HL-60 (cell line): ENCODE data around the gene NCMAP.

Experiments used
- DNase-seq, 2 experiments: peaks; one replicate each; pipeline ENCODE4 v3.0.0-alpha.2; 2010 to 2020; ENCODE audit warnings: low read depth in 1 of 2, low spot score in 1 of 2
- H3K27ac ChIP-seq: fragments of 250-450 bp; sonication (Bioruptor Pico); replicated peaks from 2 replicates; pipeline ENCODE4 v1.5.1; 2020; ENCODE audit warnings: mild to moderate bottlenecking, moderate library complexity
- H3K27me3 ChIP-seq: fragments of 250-450 bp; sonication (Bioruptor Pico); 2 replicates; pipeline ENCODE4 v1.5.1; 2021; ENCODE audit warnings: mild to moderate bottlenecking, moderate library complexity; ENCODE audit not compliant: insufficient read depth, poor library complexity, severe bottlenecking
- H3K4me3 ChIP-seq: replicated peaks from 2 replicates; pipeline ENCODE4 v1.5.1; 2011; ENCODE audit warnings: mild to moderate bottlenecking, control low read depth, low read length; ENCODE audit not compliant: insufficient read depth
- GABPA ChIP-seq: IDR thresholded peaks from 2 replicates; pipeline ENCODE4 v1.6.1; 2012; ENCODE audit warnings: low read depth
- POLR2AphosphoS5 ChIP-seq: IDR thresholded peaks from 2 replicates; pipeline ENCODE4 v1.6.1; 2012; ENCODE audit warnings: low read depth
- SPI1 ChIP-seq: IDR thresholded peaks from 2 replicates; pipeline ENCODE4 v1.6.1; 2012; ENCODE audit warnings: low read depth, mild to moderate bottlenecking, borderline replicate concordance
- TF ChIP-seq, protein P1 (sequence below): IDR thresholded peaks from 2 replicates; pipeline ENCODE4 v1.6.1; 2012; ENCODE audit warnings: low read depth; ENCODE audit not compliant: insufficient replicate concordance
- TF ChIP-seq, protein P2 (sequence below): IDR thresholded peaks from one replicate; pipeline ENCODE4 v1.5.1; 2011; ENCODE audit warnings: low read length, control low read depth, inconsistent platforms; ENCODE audit not compliant: insufficient read depth

Gene NCMAP

DNA sequence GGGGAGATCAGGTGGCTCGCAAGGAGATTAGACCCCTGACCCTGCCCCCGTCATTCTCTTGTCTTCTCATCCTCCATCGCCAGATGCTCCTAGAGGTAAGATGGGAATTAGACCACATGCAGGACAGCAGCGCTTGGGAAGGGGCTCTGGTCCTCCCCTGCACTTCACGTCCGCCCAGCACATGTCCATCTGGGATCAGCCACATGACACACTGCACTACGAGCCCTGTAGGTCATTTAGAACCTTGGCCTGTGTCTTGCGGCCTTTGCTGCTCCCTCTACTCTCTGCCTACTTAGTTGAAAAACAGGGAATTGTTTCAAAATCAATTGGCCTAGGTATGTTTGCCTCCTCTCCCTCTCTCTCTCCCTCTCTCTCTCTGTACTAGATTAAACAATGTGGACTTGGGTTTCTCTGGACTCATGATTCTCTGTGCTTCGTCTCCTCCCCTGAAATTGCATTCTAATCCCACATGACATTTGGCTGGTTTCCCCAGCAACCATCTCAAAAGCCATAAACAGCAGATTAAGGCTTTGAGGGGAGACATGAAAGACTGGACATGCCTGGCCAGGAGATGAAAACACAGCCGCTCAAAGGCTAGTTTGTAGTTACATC, 3.8 kb upstream of the NCMAP start:
- no peak overlapping the region for H3K4me3 ChIP-seq
- no peak overlapping the region for H3K27ac ChIP-seq
- no peak for DNase-seq
- no peak for TF ChIP-seq GABPA
- TF ChIP-seq SPI1: no peak
- TF ChIP-seq POLR2AphosphoS5: no peak
- TF ChIP-seq, protein P1, sequence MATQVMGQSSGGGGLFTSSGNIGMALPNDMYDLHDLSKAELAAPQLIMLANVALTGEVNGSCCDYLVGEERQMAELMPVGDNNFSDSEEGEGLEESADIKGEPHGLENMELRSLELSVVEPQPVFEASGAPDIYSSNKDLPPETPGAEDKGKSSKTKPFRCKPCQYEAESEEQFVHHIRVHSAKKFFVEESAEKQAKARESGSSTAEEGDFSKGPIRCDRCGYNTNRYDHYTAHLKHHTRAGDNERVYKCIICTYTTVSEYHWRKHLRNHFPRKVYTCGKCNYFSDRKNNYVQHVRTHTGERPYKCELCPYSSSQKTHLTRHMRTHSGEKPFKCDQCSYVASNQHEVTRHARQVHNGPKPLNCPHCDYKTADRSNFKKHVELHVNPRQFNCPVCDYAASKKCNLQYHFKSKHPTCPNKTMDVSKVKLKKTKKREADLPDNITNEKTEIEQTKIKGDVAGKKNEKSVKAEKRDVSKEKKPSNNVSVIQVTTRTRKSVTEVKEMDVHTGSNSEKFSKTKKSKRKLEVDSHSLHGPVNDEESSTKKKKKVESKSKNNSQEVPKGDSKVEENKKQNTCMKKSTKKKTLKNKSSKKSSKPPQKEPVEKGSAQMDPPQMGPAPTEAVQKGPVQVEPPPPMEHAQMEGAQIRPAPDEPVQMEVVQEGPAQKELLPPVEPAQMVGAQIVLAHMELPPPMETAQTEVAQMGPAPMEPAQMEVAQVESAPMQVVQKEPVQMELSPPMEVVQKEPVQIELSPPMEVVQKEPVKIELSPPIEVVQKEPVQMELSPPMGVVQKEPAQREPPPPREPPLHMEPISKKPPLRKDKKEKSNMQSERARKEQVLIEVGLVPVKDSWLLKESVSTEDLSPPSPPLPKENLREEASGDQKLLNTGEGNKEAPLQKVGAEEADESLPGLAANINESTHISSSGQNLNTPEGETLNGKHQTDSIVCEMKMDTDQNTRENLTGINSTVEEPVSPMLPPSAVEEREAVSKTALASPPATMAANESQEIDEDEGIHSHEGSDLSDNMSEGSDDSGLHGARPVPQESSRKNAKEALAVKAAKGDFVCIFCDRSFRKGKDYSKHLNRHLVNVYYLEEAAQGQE: no peak
- TF ChIP-seq, protein P2, sequence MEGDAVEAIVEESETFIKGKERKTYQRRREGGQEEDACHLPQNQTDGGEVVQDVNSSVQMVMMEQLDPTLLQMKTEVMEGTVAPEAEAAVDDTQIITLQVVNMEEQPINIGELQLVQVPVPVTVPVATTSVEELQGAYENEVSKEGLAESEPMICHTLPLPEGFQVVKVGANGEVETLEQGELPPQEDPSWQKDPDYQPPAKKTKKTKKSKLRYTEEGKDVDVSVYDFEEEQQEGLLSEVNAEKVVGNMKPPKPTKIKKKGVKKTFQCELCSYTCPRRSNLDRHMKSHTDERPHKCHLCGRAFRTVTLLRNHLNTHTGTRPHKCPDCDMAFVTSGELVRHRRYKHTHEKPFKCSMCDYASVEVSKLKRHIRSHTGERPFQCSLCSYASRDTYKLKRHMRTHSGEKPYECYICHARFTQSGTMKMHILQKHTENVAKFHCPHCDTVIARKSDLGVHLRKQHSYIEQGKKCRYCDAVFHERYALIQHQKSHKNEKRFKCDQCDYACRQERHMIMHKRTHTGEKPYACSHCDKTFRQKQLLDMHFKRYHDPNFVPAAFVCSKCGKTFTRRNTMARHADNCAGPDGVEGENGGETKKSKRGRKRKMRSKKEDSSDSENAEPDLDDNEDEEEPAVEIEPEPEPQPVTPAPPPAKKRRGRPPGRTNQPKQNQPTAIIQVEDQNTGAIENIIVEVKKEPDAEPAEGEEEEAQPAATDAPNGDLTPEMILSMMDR: no peak
- H3K27me3 ChIP-seq: peaks cover 29% of the 10 kb centered on the region

DNA sequence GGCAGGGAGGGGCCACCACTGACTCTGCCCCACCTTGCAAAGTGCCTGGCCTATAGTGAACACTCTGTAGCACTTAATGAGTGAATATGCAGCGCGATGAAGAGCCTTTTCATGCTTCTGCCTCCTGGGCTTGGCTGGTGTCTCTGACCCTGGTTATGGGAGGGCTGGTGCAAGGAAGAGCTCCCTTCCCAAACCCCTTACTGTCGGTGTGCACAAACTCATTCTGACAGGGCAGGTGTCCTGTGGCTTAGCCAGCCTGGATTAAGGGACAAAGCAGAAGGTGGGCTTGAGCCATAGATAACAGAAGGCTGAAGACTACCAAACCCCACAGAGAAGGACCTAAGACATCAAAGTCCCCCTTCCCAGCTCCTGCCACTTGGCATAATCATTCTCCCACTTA, 2.0 kb upstream of the NCMAP start:
- DNase-seq: no peak
- no peak overlapping the region for H3K4me3 ChIP-seq
- H3K27ac ChIP-seq: no peak overlapping the region
- TF ChIP-seq POLR2AphosphoS5 (no peak), GABPA (no peak), SPI1 (no peak)
- TF ChIP-seq, protein P2: no peak
- TF ChIP-seq, protein P1: no peak
- peaks cover 30% of the 10 kb centered on the region for H3K27me3 ChIP-seq

DNA sequence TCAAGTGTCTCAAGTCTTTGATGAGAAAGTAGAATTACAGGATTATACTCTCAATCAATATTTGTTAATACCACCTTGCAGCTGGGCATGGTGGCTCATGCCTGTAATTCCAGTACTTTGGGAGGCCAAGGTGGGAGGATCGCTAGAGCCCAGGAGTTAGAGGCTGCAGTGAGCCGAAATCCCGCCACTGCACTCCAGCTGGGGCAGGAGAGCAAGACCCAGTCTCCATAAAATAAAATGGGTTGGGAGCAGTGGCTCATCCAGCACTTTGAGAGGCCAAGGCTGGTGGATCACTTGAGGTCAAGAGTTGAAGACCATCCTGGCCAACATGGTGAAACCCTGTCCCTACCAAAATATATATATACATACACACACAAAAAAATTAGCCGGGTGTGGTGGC, 1.2 kb upstream of the NCMAP start:
- no peak for DNase-seq
- no peak for TF ChIP-seq SPI1
- TF ChIP-seq, protein P1: no peak
- TF ChIP-seq, protein P2: no peak
- no peak for TF ChIP-seq POLR2AphosphoS5
- no peak for TF ChIP-seq GABPA
- peaks cover 30% of the 10 kb centered on the region for H3K27me3 ChIP-seq
- no peak overlapping the region for H3K27ac ChIP-seq
- no peak overlapping the region for H3K4me3 ChIP-seq
